ENCODE results near the gene GNPAT.

DNA sequence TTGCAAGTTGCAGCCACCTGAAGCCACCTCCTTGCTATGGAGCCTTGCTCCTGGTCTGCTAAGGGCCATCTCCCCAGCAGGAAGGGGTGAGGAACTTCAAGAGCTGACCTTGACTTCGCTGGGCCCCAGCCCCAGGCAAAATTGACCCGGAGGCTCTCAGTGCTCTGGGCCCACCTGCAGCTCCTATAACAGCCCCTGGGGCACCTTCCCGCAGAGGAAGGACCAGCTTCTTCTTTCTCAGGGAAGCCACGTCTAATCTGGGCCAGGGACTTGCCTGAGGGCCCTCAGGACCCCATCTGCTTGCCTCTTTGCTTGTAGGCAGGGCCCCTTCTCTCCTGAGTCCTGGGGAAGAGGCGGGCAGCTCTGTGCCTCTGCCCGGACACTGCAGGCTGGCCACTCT lies 30.9 kb upstream of the GNPAT start:
- TF ChIP-seq, protein P1, sequence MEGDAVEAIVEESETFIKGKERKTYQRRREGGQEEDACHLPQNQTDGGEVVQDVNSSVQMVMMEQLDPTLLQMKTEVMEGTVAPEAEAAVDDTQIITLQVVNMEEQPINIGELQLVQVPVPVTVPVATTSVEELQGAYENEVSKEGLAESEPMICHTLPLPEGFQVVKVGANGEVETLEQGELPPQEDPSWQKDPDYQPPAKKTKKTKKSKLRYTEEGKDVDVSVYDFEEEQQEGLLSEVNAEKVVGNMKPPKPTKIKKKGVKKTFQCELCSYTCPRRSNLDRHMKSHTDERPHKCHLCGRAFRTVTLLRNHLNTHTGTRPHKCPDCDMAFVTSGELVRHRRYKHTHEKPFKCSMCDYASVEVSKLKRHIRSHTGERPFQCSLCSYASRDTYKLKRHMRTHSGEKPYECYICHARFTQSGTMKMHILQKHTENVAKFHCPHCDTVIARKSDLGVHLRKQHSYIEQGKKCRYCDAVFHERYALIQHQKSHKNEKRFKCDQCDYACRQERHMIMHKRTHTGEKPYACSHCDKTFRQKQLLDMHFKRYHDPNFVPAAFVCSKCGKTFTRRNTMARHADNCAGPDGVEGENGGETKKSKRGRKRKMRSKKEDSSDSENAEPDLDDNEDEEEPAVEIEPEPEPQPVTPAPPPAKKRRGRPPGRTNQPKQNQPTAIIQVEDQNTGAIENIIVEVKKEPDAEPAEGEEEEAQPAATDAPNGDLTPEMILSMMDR (IDR thresholded peaks at IDR 0.05): no peak
- no peak for TF ChIP-seq POLR2A (IDR thresholded peaks at IDR 0.05)
